Measurements from ENCODE around the gene MCC.
"Not testable (repeated sequence)": the region's sequence is repeated elsewhere in the genome, so short reads cannot be mapped to it uniquely, and the experiment has no call there.

The MCC gene

GRCh38 chr5:113421693-113422092 is 66.6 kb downstream of the MCC start:
- Histone ChIP-seq H3K4me3 (replicated peaks; ENCODE audit: low read depth, low read length) (no peak overlapping the region), H3K27me3 (replicated peaks; ENCODE audit: control insufficient read depth, insufficient read depth, low read length) (no peaks in the 10 kb centered on the region), H3K36me3 (ENCODE audit: control insufficient read depth, insufficient read depth, low read length) (no peaks in the 10 kb centered on the region)
- no peak for TF ChIP-seq CTCF (IDR thresholded peaks at IDR 0.05; ENCODE audit: insufficient read depth, low read length, poor library complexity, severe bottlenecking)
- DNase-seq (ENCODE audit: extremely low read depth, insufficient read length): no peak

- Histone ChIP-seq H3K4me3 (replicated peaks; ENCODE audit: low read depth, low read length) (no peak overlapping the region), H3K36me3 (ENCODE audit: control insufficient read depth, insufficient read depth, low read length) (no peaks in the 10 kb centered on the region), H3K27me3 (replicated peaks; ENCODE audit: control insufficient read depth, insufficient read depth, low read length) (no peaks in the 10 kb centered on the region)
- no peak for DNase-seq (ENCODE audit: extremely low read depth, insufficient read length)
- no peak for TF ChIP-seq CTCF (IDR thresholded peaks at IDR 0.05; ENCODE audit: insufficient read depth, low read length, poor library complexity, severe bottlenecking)
Observed at GRCh38 chr5:113405530-113405929, 82.7 kb downstream of the MCC start.

- DNase-seq (ENCODE audit: extremely low read depth, insufficient read length): no peak
- Histone ChIP-seq H3K36me3 (ENCODE audit: control insufficient read depth, insufficient read depth, low read length) (no peaks in the 10 kb centered on the region), H3K27me3 (replicated peaks; ENCODE audit: control insufficient read depth, insufficient read depth, low read length) (no peaks in the 10 kb centered on the region), H3K4me3 (replicated peaks; ENCODE audit: low read depth, low read length) (no peak overlapping the region)
- no peak for TF ChIP-seq CTCF (IDR thresholded peaks at IDR 0.05; ENCODE audit: insufficient read depth, low read length, poor library complexity, severe bottlenecking)
Observed at GRCh38 chr5:113404269-113404668, 84.0 kb downstream of the MCC start.

GRCh38 chr5:113397986-113398385 is 90.3 kb downstream of the MCC start:
- H3K27me3 ChIP-seq (replicated peaks; ENCODE audit: control insufficient read depth, insufficient read depth, low read length); H3K36me3 ChIP-seq (ENCODE audit: control insufficient read depth, insufficient read depth, low read length); H3K4me3 ChIP-seq (replicated peaks; ENCODE audit: low read depth, low read length); DNase-seq (ENCODE audit: extremely low read depth, insufficient read length): not testable (repeated sequence)

- no peak for TF ChIP-seq CTCF (IDR thresholded peaks at IDR 0.05; ENCODE audit: insufficient read depth, low read length, poor library complexity, severe bottlenecking)
- no peaks in the 10 kb centered on the region for H3K27me3 ChIP-seq (replicated peaks; ENCODE audit: control insufficient read depth, insufficient read depth, low read length)
- no peak for DNase-seq (ENCODE audit: extremely low read depth, insufficient read length)
- H3K4me3 ChIP-seq (replicated peaks; ENCODE audit: low read depth, low read length): no peak overlapping the region
- no peaks in the 10 kb centered on the region for H3K36me3 ChIP-seq (ENCODE audit: control insufficient read depth, insufficient read depth, low read length)
Observed at GRCh38 chr5:113397046-113397445, 91.2 kb downstream of the MCC start.

- Histone ChIP-seq H3K36me3 (ENCODE audit: control insufficient read depth, insufficient read depth, low read length) (no peaks in the 10 kb centered on the region), H3K27me3 (replicated peaks; ENCODE audit: control insufficient read depth, insufficient read depth, low read length) (no peaks in the 10 kb centered on the region), H3K4me3 (replicated peaks; ENCODE audit: low read depth, low read length) (no peak overlapping the region)
- DNase-seq (ENCODE audit: extremely low read depth, insufficient read length): no peak
- TF ChIP-seq CTCF (IDR thresholded peaks at IDR 0.05; ENCODE audit: insufficient read depth, low read length, poor library complexity, severe bottlenecking): no peak
Observed at GRCh38 chr5:113394658-113395057, 93.6 kb downstream of the MCC start.

Data from GM06990 (cell line).